CD4-positive, CD25-positive, alpha-beta regulatory T cell (primary cell): ENCODE data around the gene RIN2. TPM values are rescaled to one million over a fixed set of nuclear protein-coding genes. Genes with fewer than 3 reads are reported as not detected.

Experiments
- ATAC-seq, 2 donors: fragments of 150-1000 bp; cut with Tn5 transposase; one replicate each; pipeline ENCODE4 v1.10.0; 2021; ENCODE audit warnings: low read depth in 2 of 2, moderate number of reproducible peaks in 2 of 2, moderate library complexity in 1 of 2
- DNase-seq, 3 donors: peaks; one replicate each; pipeline versions ENCODE4 v3.0.0 to v3.0.0-alpha.2; 2012 to 2022; ENCODE audit warnings: mixed read lengths in 1 of 3
- H3K27ac ChIP-seq: one replicate; pipeline ENCODE4 v1.7.0; 2013; ENCODE audit warnings: mild to moderate bottlenecking, low read length; ENCODE audit not compliant: insufficient read depth, poor library complexity, severe bottlenecking
- H3K27me3 ChIP-seq: one replicate; pipeline ENCODE4 v1.7.0; 2013; ENCODE audit warnings: low read length; ENCODE audit not compliant: control insufficient read depth, insufficient read depth
- H3K36me3 ChIP-seq: one replicate; pipeline ENCODE4 v1.7.0; 2013; ENCODE audit warnings: mild to moderate bottlenecking, low read length, moderate library complexity; ENCODE audit not compliant: control insufficient read depth, insufficient read depth
- H3K4me1 ChIP-seq: 2 replicates; pipeline ENCODE4 v1.7.0; 2013; ENCODE audit warnings: mild to moderate bottlenecking, low read length; ENCODE audit not compliant: insufficient read depth, control insufficient read depth, poor library complexity, severe bottlenecking
- H3K4me3 ChIP-seq: one replicate; pipeline ENCODE4 v1.7.0; 2013; ENCODE audit warnings: low read depth, mild to moderate bottlenecking, low read length, moderate library complexity
- H3K9me3 ChIP-seq, 2 experiments: 1 replicate in 1 of 2; 2 replicates in 1 of 2; pipeline ENCODE4 v1.7.0; 2013; ENCODE audit warnings: low read length in 2 of 2, mild to moderate bottlenecking in 1 of 2, moderate library complexity in 1 of 2; ENCODE audit not compliant: control insufficient read depth in 2 of 2
- H3K27ac Mint-ChIP-seq, 3 donors: one replicate each; pipeline ENCODE4 v1.8.0; 2020 to 2022; ENCODE audit warnings: mild to moderate bottlenecking in 3 of 3, mixed read lengths in 3 of 3, moderate library complexity in 2 of 3
- H3K27me3 Mint-ChIP-seq: one replicate; pipeline ENCODE4 v1.8.0; 2022; ENCODE audit warnings: mild to moderate bottlenecking, mixed read lengths
- H3K36me3 Mint-ChIP-seq: one replicate; pipeline ENCODE4 v1.8.0; 2020; ENCODE audit warnings: mixed read lengths
- H3K4me1 Mint-ChIP-seq, 4 donors: one replicate each; pipeline ENCODE4 v1.8.0; 2020 to 2022; ENCODE audit warnings: mixed read lengths in 4 of 4, mild to moderate bottlenecking in 1 of 4
- H3K4me3 Mint-ChIP-seq, 4 donors: one replicate each; pipeline ENCODE4 v1.8.0; 2020 to 2022; ENCODE audit warnings: mild to moderate bottlenecking in 4 of 4, mixed read lengths in 4 of 4, moderate library complexity in 3 of 4
- H3K9me3 Mint-ChIP-seq, 7 donors: one replicate each; pipeline ENCODE4 v1.8.0; 2020 to 2022; ENCODE audit warnings: mixed read lengths in 7 of 7, mild to moderate bottlenecking in 3 of 7, moderate library complexity in 2 of 7
- polyA plus RNA-seq, 4 donors: library from polyadenylated mRNA; unstranded; fragments of 300-500 nt; fragmentation: Illumina TruSeq; gene quantifications; one replicate each; pipeline ENCODE4 v1.2.3, GENCODE V29; 2021
- total RNA-seq: library from RNA; stranded (reverse); gene quantifications from one replicate; pipeline ENCODE4 v1.2.3, GENCODE V29; 2022

The RIN2 gene
- total and polyA plus RNA-seq, 5 donors from 2014 or later: 0.57 TPM; not detected in 4

DNA sequence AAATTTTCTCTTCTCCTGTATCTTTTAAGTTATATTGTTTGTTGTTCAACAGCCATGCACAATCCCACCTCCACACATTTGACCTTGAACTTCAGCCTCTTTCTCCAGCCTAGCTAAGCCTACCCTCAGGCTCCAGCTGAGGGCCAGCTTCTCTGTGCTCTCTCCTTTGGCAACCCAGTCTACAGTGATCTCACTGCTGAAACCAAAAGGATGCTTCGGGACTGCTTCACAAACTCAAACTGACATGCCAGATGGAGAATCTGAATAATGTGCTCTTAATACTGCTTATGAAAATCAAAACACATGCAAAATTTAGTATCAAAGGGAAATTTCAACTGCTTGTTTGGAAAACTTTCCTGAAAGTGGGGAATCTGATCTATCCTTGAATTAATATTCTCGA lies 16.1 kb upstream of the RIN2 start:
- no peaks in the 10 kb centered on the region for H3K9me3 ChIP-seq
- no peak for DNase-seq
- H3K27ac ChIP-seq: no peak overlapping the region
- Mint-ChIP-seq H3K9me3 (peaks cover 0 to 10% (median 2%) of the 10 kb centered on the region in 7 donors), H3K27me3 (peaks cover 4% of the 10 kb centered on the region), H3K36me3 (no peaks in the 10 kb centered on the region), H3K4me1 (no peaks in the 10 kb centered on the region), H3K4me3 (no peak overlapping the region), H3K27ac (no peak overlapping the region)
- H3K36me3 ChIP-seq: no peaks in the 10 kb centered on the region
- no peaks in the 10 kb centered on the region for H3K27me3 ChIP-seq
- no peaks in the 10 kb centered on the region for H3K4me1 ChIP-seq
- no peak overlapping the region for H3K4me3 ChIP-seq
- ATAC-seq: no peak

GRCh38 chr20:19742974-19743639 lies 15.0 kb upstream of the RIN2 start:
- H3K27me3 Mint-ChIP-seq: peaks cover 4% of the 10 kb centered on the region

DNA sequence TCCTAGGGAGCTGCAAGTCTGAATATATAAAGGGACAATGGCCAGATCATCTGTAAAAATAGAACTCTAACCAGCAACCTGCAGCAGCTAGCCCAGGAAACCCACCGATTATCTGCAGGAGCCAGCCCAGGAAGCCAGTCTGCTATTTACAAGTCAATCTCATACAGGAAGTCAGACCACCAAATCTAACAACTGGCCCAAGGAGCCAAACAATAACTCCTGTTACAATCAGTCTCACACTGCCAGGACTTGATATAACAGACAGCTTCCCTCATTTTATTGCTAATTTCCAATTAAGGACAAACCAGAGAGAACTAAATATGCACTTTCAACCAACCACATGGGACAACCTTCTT lies 14.4 kb upstream of the RIN2 start:
- peaks cover 0 to 10% (median 3%) of the 10 kb centered on the region in 7 donors for H3K9me3 Mint-ChIP-seq
- Histone ChIP-seq H3K4me3 (no peak overlapping the region), H3K36me3 (no peaks in the 10 kb centered on the region), H3K9me3 (no peaks in the 10 kb centered on the region), H3K4me1 (no peaks in the 10 kb centered on the region), H3K27me3 (no peaks in the 10 kb centered on the region), H3K27ac (no peak overlapping the region)
- peaks cover 4% of the 10 kb centered on the region for H3K27me3 Mint-ChIP-seq
- no peaks in the 10 kb centered on the region for H3K36me3 Mint-ChIP-seq
- no peak overlapping the region for H3K27ac Mint-ChIP-seq
- ATAC-seq: no peak
- DNase-seq: no peak
- H3K4me3 Mint-ChIP-seq: no peak overlapping the region
- no peaks in the 10 kb centered on the region for H3K4me1 Mint-ChIP-seq

More at GRCh38 chr20:19742974-19743639, 15.0 kb upstream of the RIN2 start:
- no peaks in the 10 kb centered on the region for H3K27me3 ChIP-seq
- H3K4me1 ChIP-seq: no peaks in the 10 kb centered on the region
- no peak overlapping the region for H3K27ac Mint-ChIP-seq
- no peaks in the 10 kb centered on the region for H3K9me3 ChIP-seq
- no peak overlapping the region for H3K4me3 ChIP-seq
- no peaks in the 10 kb centered on the region for H3K36me3 Mint-ChIP-seq
- ATAC-seq (no peak), DNase-seq (no peak)
- H3K4me3 Mint-ChIP-seq: no peak overlapping the region
- no peaks in the 10 kb centered on the region for H3K4me1 Mint-ChIP-seq
- no peaks in the 10 kb centered on the region for H3K36me3 ChIP-seq
- no peak overlapping the region for H3K27ac ChIP-seq
- peaks cover 0 to 10% (median 3%) of the 10 kb centered on the region in 7 donors for H3K9me3 Mint-ChIP-seq

GRCh38 chr20:19745106-19745505 lies 13.0 kb upstream of the RIN2 start:
- H3K4me1 ChIP-seq: no peaks in the 10 kb centered on the region
- Mint-ChIP-seq H3K27me3 (peaks cover 4% of the 10 kb centered on the region), H3K36me3 (no peaks in the 10 kb centered on the region), H3K9me3 (peaks cover 0 to 10% (median 3%) of the 10 kb centered on the region in 7 donors), H3K4me1 (no peaks in the 10 kb centered on the region), H3K27ac (no peak overlapping the region), H3K4me3 (no peak overlapping the region)
- ATAC-seq (no peak), DNase-seq (no peak)
- no peak overlapping the region for H3K4me3 ChIP-seq
- H3K27ac ChIP-seq: no peak overlapping the region
- H3K9me3 ChIP-seq: no peaks in the 10 kb centered on the region
- H3K27me3 ChIP-seq: no peaks in the 10 kb centered on the region
- no peaks in the 10 kb centered on the region for H3K36me3 ChIP-seq

DNA sequence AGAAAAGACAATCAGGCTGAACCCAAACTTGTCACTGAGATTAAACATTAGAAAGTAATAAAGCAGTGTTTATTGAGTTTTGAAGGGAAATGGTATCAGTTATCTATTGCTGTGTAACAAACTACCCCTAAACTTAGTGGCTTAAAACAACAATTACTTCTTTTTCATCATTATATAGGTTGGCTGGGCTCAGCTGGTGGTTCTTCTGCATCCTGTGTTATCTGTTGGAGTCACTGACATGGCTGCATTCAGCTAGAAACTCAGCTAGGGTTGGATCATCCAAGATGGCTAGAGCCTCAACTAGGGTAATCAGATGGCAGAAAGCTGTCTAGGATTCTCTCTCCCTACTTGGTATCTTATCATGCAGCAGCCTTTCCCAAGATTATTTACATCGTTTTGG lies 12.5 kb upstream of the RIN2 start:
- Mint-ChIP-seq H3K36me3 (no peaks in the 10 kb centered on the region), H3K4me1 (no peaks in the 10 kb centered on the region), H3K4me3 (no peak overlapping the region), H3K27ac (no peak overlapping the region), H3K27me3 (peaks cover 4% of the 10 kb centered on the region), H3K9me3 (peaks cover 0 to 10% (median 3%) of the 10 kb centered on the region in 7 donors)
- Histone ChIP-seq H3K27ac (no peak overlapping the region), H3K36me3 (no peaks in the 10 kb centered on the region), H3K9me3 (no peaks in the 10 kb centered on the region), H3K4me1 (no peaks in the 10 kb centered on the region), H3K4me3 (no peak overlapping the region), H3K27me3 (no peaks in the 10 kb centered on the region)
- ATAC-seq (no peak), DNase-seq (no peak)

GRCh38 chr20:19746396-19746795 lies 11.7 kb upstream of the RIN2 start:
- H3K27me3 ChIP-seq: no peaks in the 10 kb centered on the region
- no peak overlapping the region for H3K27ac Mint-ChIP-seq
- no peaks in the 10 kb centered on the region for H3K9me3 ChIP-seq
- no peak overlapping the region for H3K4me3 Mint-ChIP-seq
- H3K4me1 Mint-ChIP-seq: no peaks in the 10 kb centered on the region
- H3K36me3 ChIP-seq: no peaks in the 10 kb centered on the region
- H3K36me3 Mint-ChIP-seq: no peaks in the 10 kb centered on the region
- ATAC-seq (no peak), DNase-seq (no peak)
- no peak overlapping the region for H3K4me3 ChIP-seq
- no peak overlapping the region for H3K27ac ChIP-seq
- peaks cover 0 to 10% (median 1%) of the 10 kb centered on the region in 7 donors for H3K9me3 Mint-ChIP-seq
- peaks cover 4% of the 10 kb centered on the region for H3K27me3 Mint-ChIP-seq
- no peaks in the 10 kb centered on the region for H3K4me1 ChIP-seq

GRCh38 chr20:19747903-19748302 lies 10.2 kb upstream of the RIN2 start:
- peaks cover 4% of the 10 kb centered on the region for H3K27me3 Mint-ChIP-seq
- no peak for ATAC-seq
- H3K27ac Mint-ChIP-seq: no peak overlapping the region
- H3K9me3 Mint-ChIP-seq: peaks cover 0 to 10% (median 1%) of the 10 kb centered on the region in 7 donors
- Histone ChIP-seq H3K27ac (no peak overlapping the region), H3K27me3 (no peaks in the 10 kb centered on the region), H3K4me3 (no peak overlapping the region), H3K36me3 (no peaks in the 10 kb centered on the region), H3K9me3 (no peaks in the 10 kb centered on the region), H3K4me1 (no peaks in the 10 kb centered on the region)
- no peaks in the 10 kb centered on the region for H3K4me1 Mint-ChIP-seq
- no peak for DNase-seq
- no peaks in the 10 kb centered on the region for H3K36me3 Mint-ChIP-seq
- H3K4me3 Mint-ChIP-seq: no peak overlapping the region

DNA sequence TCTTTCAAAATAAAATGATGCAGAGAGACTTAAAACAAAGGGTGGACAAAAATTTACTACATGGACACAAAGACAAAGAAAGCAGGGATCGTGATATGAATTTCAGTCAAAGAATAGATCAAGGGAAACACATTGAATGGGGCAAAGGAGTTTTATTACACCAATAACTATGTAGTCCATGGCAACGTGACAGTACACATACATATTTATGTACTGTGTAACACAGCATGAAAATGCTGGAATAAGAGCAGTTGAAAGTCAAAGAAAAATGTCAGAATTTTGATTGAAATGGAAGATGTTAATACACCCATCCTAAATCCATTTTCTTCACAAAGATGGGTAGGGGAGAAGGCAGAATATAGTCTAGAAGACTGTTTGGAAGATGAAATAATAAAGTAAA lies 9.4 kb upstream of the RIN2 start:
- no peak overlapping the region for H3K27ac Mint-ChIP-seq
- no peak overlapping the region for H3K27ac ChIP-seq
- H3K27me3 ChIP-seq: no peaks in the 10 kb centered on the region
- peaks cover 0 to 10% (median 1%) of the 10 kb centered on the region in 7 donors for H3K9me3 Mint-ChIP-seq
- no peak overlapping the region for H3K4me3 Mint-ChIP-seq
- no peak for ATAC-seq
- no peak for DNase-seq
- H3K4me3 ChIP-seq: no peak overlapping the region
- peaks cover 4% of the 10 kb centered on the region for H3K27me3 Mint-ChIP-seq
- H3K9me3 ChIP-seq: no peaks in the 10 kb centered on the region
- no peaks in the 10 kb centered on the region for H3K36me3 ChIP-seq
- no peaks in the 10 kb centered on the region for H3K4me1 ChIP-seq
- H3K36me3 Mint-ChIP-seq: no peaks in the 10 kb centered on the region
- no peaks in the 10 kb centered on the region for H3K4me1 Mint-ChIP-seq
